H9 (cell line): Measurements from ENCODE around the gene GPAT3. TPM values are rescaled to one million over a fixed set of nuclear protein-coding genes. Genes with fewer than 3 reads are reported as not detected.

Experiments
- DNase-seq: peaks from one replicate; pipeline ENCODE4 v3.0.0-alpha.2; 2017
- H2AFZ ChIP-seq: one replicate; pipeline ENCODE4 v1.6.1; 2013; ENCODE audit warnings: mild to moderate bottlenecking, low read length, control low read depth, moderate library complexity
- H2AK5ac ChIP-seq: 2 replicates; pipeline ENCODE4 v1.6.1; 2013; ENCODE audit warnings: low read length, control low read depth, mixed read lengths; ENCODE audit not compliant: insufficient read length
- H2BK120ac ChIP-seq: one replicate; pipeline ENCODE4 v1.6.1; 2013; ENCODE audit warnings: low read depth, mild to moderate bottlenecking, low read length, control low read depth, inconsistent platforms; ENCODE audit not compliant: poor library complexity, severe bottlenecking
- H2BK12ac ChIP-seq: 2 replicates; pipeline ENCODE4 v1.6.1; 2013; ENCODE audit warnings: low read length, control low read depth, mixed read lengths, low read depth; ENCODE audit not compliant: insufficient read length
- H2BK15ac ChIP-seq: 2 replicates; pipeline ENCODE4 v1.6.1; 2013; ENCODE audit warnings: low read depth, low read length, control low read depth
- H2BK20ac ChIP-seq: one replicate; pipeline ENCODE4 v1.6.1; 2013; ENCODE audit warnings: low read depth, mild to moderate bottlenecking, low read length, control low read depth, inconsistent platforms; ENCODE audit not compliant: poor library complexity, severe bottlenecking
- H2BK5ac ChIP-seq: 2 replicates; pipeline ENCODE4 v1.6.1; 2013; ENCODE audit warnings: low read length, control low read depth, mixed read lengths; ENCODE audit not compliant: insufficient read length
- H3K14ac ChIP-seq: 2 replicates; pipeline ENCODE4 v1.6.1; 2013; ENCODE audit warnings: low read length, control low read depth; ENCODE audit not compliant: insufficient read depth
- H3K18ac ChIP-seq: 2 replicates; pipeline ENCODE4 v1.6.1; 2013; ENCODE audit warnings: low read depth, mild to moderate bottlenecking, mixed read lengths, low read length, control low read depth; ENCODE audit not compliant: insufficient read length
- H3K23ac ChIP-seq: 2 replicates; pipeline ENCODE4 v1.6.1; 2013; ENCODE audit warnings: low read length, control low read depth, mixed read lengths, low read depth; ENCODE audit not compliant: insufficient read length
- H3K23me2 ChIP-seq: 2 replicates; pipeline ENCODE4 v1.6.1; 2013; ENCODE audit warnings: low read depth, mild to moderate bottlenecking, mixed read lengths, low read length, control low read depth; ENCODE audit not compliant: insufficient read length, poor library complexity, severe bottlenecking
- H3K27ac ChIP-seq: 2 replicates; pipeline ENCODE4 v1.5.1; 2013; ENCODE audit warnings: low read length, control low read depth, mixed read lengths, low read depth; ENCODE audit not compliant: insufficient read length
- H3K27me3 ChIP-seq: 2 replicates; pipeline ENCODE4 v1.6.1; 2013; ENCODE audit warnings: low read length, control low read depth, inconsistent platforms; ENCODE audit not compliant: insufficient read depth
- H3K4ac ChIP-seq: 2 replicates; pipeline ENCODE4 v1.6.1; 2013; ENCODE audit warnings: low read depth, mild to moderate bottlenecking, control low read depth, inconsistent platforms, low read length, moderate library complexity
- H3K4me1 ChIP-seq: 2 replicates; pipeline ENCODE4 v1.6.1; 2013; ENCODE audit warnings: low read length, control low read depth, inconsistent platforms; ENCODE audit not compliant: insufficient read depth
- H3K4me2 ChIP-seq: 2 replicates; pipeline ENCODE4 v1.6.1; 2013; ENCODE audit warnings: low read length, control low read depth, mixed read lengths; ENCODE audit not compliant: insufficient read length, insufficient read depth
- H3K56ac ChIP-seq: 2 replicates; pipeline ENCODE4 v1.6.1; 2013; ENCODE audit warnings: low read depth, mild to moderate bottlenecking, mixed read lengths, low read length, control low read depth; ENCODE audit not compliant: insufficient read length
- H3K79me1 ChIP-seq: 2 replicates; pipeline ENCODE4 v1.6.1; 2013; ENCODE audit warnings: low read depth, mild to moderate bottlenecking, moderate library complexity, low read length, control low read depth, inconsistent platforms; ENCODE audit not compliant: insufficient read depth, poor library complexity, severe bottlenecking
- H3K79me2 ChIP-seq: 2 replicates; pipeline ENCODE4 v1.6.1; 2013; ENCODE audit warnings: low read length, control low read depth, inconsistent platforms; ENCODE audit not compliant: insufficient read depth
- H3K9ac ChIP-seq: 2 replicates; pipeline ENCODE4 v1.6.1; 2013; ENCODE audit warnings: low read length, control low read depth, mixed read lengths; ENCODE audit not compliant: insufficient read length; ENCODE audit errors: extremely low read depth
- H3K9me3 ChIP-seq: one replicate; pipeline ENCODE4 v1.6.1; 2013; ENCODE audit warnings: low read depth, low read length, inconsistent platforms; ENCODE audit not compliant: control insufficient read depth
- H3T11ph ChIP-seq: one replicate; pipeline ENCODE4 v1.6.1; 2013; ENCODE audit warnings: mild to moderate bottlenecking, low read length, control low read depth, inconsistent platforms
- H4K20me1 ChIP-seq: one replicate; pipeline ENCODE4 v1.6.1; 2013; ENCODE audit not compliant: control insufficient read depth, insufficient read length, insufficient read depth
- H4K5ac ChIP-seq: 2 replicates; pipeline ENCODE4 v1.6.1; 2013; ENCODE audit warnings: low read depth, mild to moderate bottlenecking, mixed read lengths, low read length, control low read depth; ENCODE audit not compliant: insufficient read length
- H4K8ac ChIP-seq: replicated peaks from 2 replicates; pipeline ENCODE4 v1.6.1; 2013; ENCODE audit warnings: low read length, control low read depth, mixed read lengths, low read depth; ENCODE audit not compliant: insufficient read length
- H4K91ac ChIP-seq: 2 replicates; pipeline ENCODE4 v1.6.1; 2013; ENCODE audit warnings: low read depth, mild to moderate bottlenecking, moderate library complexity, mixed read lengths, low read length, control low read depth; ENCODE audit not compliant: insufficient read length
- H3K27ac Mint-ChIP-seq, 3 experiments: 2 replicates in 2 of 3; 3 replicates in 1 of 3; pipeline ENCODE4 v1.8.0; 2020 to 2021; ENCODE audit warnings: mixed read lengths in 3 of 3, mild to moderate bottlenecking in 1 of 3, moderate library complexity in 1 of 3
- H3K27me3 Mint-ChIP-seq: 2 replicates; pipeline ENCODE4 v1.8.0; 2021; ENCODE audit warnings: low read depth, mild to moderate bottlenecking, moderate library complexity, mixed read lengths
- H3K36me3 Mint-ChIP-seq, 3 experiments: 2 replicates in 2 of 3; 3 replicates in 1 of 3; pipeline ENCODE4 v1.8.0; 2020 to 2021; ENCODE audit warnings: low read depth in 3 of 3, mixed read lengths in 3 of 3; ENCODE audit not compliant: insufficient read depth in 1 of 3
- H3K4me1 Mint-ChIP-seq, 2 experiments: 2 replicates each; pipeline ENCODE4 v1.8.0; 2020; ENCODE audit warnings: mixed read lengths in 2 of 2
- H3K4me3 Mint-ChIP-seq, 2 experiments: 2 replicates in 1 of 2; 3 replicates in 1 of 2; pipeline ENCODE4 v1.8.0; 2020 to 2021; ENCODE audit warnings: mild to moderate bottlenecking in 2 of 2, mixed read lengths in 2 of 2, moderate library complexity in 1 of 2
- H3K9me3 Mint-ChIP-seq, 2 experiments: 2 replicates in 1 of 2; 3 replicates in 1 of 2; pipeline ENCODE4 v1.8.0; 2020; ENCODE audit warnings: mild to moderate bottlenecking in 2 of 2, mixed read lengths in 2 of 2, moderate library complexity in 1 of 2
- WGBS: extraction: QIAGEN DNeasy Blood & Tissue Kit; methylation state at CpG from one replicate; pipeline ENCODE4 v1.1.7; 2013; ENCODE audit warnings: missing lambda C conversion rate, low lambda C conversion rate, mixed read lengths; ENCODE audit not compliant: insufficient read length; ENCODE audit errors: extremely low coverage; 5-methylcytosine and 5-hydroxymethylcytosine counted together
- total RNA-seq: library from RNA; stranded (reverse); gene quantifications from 2 replicates; pipeline ENCODE4 v1.2.1, GENCODE V29; 2021
- TF ChIP-seq, protein P1 (sequence below): fragments of 200-600 bp; sonication (generic); conservative IDR thresholded peaks from 3 replicates; pipeline ENCODE4 v1.8.0; 2021; ENCODE audit warnings: antibody characterized with exemption, mild to moderate bottlenecking

GPAT3 gene
- total RNA-seq, 1 experiment from 2014 or later: 1.8 TPM

DNA sequence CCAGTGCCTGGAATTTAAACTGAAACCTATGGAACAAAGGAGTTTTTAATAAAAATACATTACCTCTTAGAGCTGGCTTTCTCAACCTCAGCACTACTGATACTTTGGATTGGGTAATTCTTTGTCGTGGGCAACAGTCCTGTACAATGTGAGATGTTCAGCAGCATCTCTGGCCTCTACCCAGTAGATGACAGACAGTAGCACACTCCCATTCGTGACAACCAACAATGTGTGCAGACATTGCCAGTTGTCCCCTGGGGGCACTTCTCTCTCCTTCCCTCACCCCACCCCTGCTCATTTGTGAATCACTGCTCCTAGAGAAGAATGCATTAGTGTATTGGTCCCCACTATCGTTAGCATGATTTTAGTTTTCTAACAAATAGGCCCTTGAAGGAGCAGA lies 16.2 kb downstream of the GPAT3 start:
- H3K4ac ChIP-seq: no peak overlapping the region
- H4K20me1 ChIP-seq: no peaks in the 10 kb centered on the region
- H3K18ac ChIP-seq: no peak overlapping the region
- no peak overlapping the region for H3K14ac ChIP-seq
- H2AFZ ChIP-seq: no peak overlapping the region
- peaks cover 6 to 8% of the 10 kb centered on the region in 2 experiments for H3K4me1 Mint-ChIP-seq
- H3K9me3 ChIP-seq: no peaks in the 10 kb centered on the region
- DNase-seq: no peak
- WGBS: no CpG with 5 or more reads among the region's 3 CpGs
- H3K9ac ChIP-seq: no peak overlapping the region
- H3K4me2 ChIP-seq: no peak overlapping the region
- no peak overlapping the region for H4K91ac ChIP-seq
- no peaks in the 10 kb centered on the region for H3K4me1 ChIP-seq
- no peak overlapping the region for H2BK20ac ChIP-seq
- no peaks in the 10 kb centered on the region for H3K79me2 ChIP-seq
- no peaks in the 10 kb centered on the region for H3K23me2 ChIP-seq
- no peaks in the 10 kb centered on the region for H3K27me3 Mint-ChIP-seq
- no peak overlapping the region for H4K5ac ChIP-seq
- no peak overlapping the region for H3K23ac ChIP-seq
- no peak overlapping the region for H3K56ac ChIP-seq
- no peak overlapping the region for H2BK12ac ChIP-seq
- no peaks in the 10 kb centered on the region; a peak in 1 of 7 replicates for H3K36me3 Mint-ChIP-seq
- H4K8ac ChIP-seq: no peak overlapping the region
- no peak overlapping the region for H2BK5ac ChIP-seq
- H3T11ph ChIP-seq: no peak overlapping the region
- no peak overlapping the region for H3K27ac Mint-ChIP-seq
- H3K79me1 ChIP-seq: no peaks in the 10 kb centered on the region
- no peak overlapping the region for H2AK5ac ChIP-seq
- no peaks in the 10 kb centered on the region for H3K27me3 ChIP-seq
- no peak overlapping the region for H3K27ac ChIP-seq
- no peak overlapping the region for H2BK15ac ChIP-seq
- H3K4me3 Mint-ChIP-seq: no peak overlapping the region
- H2BK120ac ChIP-seq: no peak overlapping the region
- H3K9me3 Mint-ChIP-seq: no peaks in the 10 kb centered on the region; a peak in 1 of 5 replicates
- TF ChIP-seq, protein P1, sequence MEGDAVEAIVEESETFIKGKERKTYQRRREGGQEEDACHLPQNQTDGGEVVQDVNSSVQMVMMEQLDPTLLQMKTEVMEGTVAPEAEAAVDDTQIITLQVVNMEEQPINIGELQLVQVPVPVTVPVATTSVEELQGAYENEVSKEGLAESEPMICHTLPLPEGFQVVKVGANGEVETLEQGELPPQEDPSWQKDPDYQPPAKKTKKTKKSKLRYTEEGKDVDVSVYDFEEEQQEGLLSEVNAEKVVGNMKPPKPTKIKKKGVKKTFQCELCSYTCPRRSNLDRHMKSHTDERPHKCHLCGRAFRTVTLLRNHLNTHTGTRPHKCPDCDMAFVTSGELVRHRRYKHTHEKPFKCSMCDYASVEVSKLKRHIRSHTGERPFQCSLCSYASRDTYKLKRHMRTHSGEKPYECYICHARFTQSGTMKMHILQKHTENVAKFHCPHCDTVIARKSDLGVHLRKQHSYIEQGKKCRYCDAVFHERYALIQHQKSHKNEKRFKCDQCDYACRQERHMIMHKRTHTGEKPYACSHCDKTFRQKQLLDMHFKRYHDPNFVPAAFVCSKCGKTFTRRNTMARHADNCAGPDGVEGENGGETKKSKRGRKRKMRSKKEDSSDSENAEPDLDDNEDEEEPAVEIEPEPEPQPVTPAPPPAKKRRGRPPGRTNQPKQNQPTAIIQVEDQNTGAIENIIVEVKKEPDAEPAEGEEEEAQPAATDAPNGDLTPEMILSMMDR: no peak
